Dendritic cell treated with granulocyte-macrophage colony-stimulating factor and Interleukin-4, amounts not matched to agents 40 ng/mL and 50 ng/mL, for 4 days (primary cell): ENCODE results near the gene CLN3.
"Not testable (repeated sequence)": the region's sequence is repeated elsewhere in the genome, so short reads cannot be mapped to it uniquely, and the experiment has no call there.

Experiments
- H3K27ac Mint-ChIP-seq: one replicate; pipeline ENCODE4 v1.8.0; 2022; ENCODE audit warnings: mild to moderate bottlenecking, mixed read lengths
- H3K27me3 Mint-ChIP-seq: one replicate; pipeline ENCODE4 v1.8.0; 2022; ENCODE audit warnings: mild to moderate bottlenecking, mixed read lengths
- H3K36me3 Mint-ChIP-seq: one replicate; pipeline ENCODE4 v1.8.0; 2022; ENCODE audit warnings: low read depth, mixed read lengths
- H3K4me1 Mint-ChIP-seq: one replicate; pipeline ENCODE4 v1.8.0; 2022; ENCODE audit warnings: low read depth, mixed read lengths
- H3K4me3 Mint-ChIP-seq: one replicate; pipeline ENCODE4 v1.8.0; 2022; ENCODE audit warnings: mild to moderate bottlenecking, moderate library complexity, mixed read lengths
- H3K9me3 Mint-ChIP-seq: one replicate; pipeline ENCODE4 v1.8.0; 2022; ENCODE audit warnings: mixed read lengths
- intact Hi-C: fragments of 100-400 bp; cut with micrococcal nuclease; formaldehyde crosslinking; loops from one replicate; pipeline ENCODE4 v1.15.0; 2022

CLN3 gene

GRCh38 chr16:28491970-28492474 is at the start of gene CLN3:
CLN3 (minus strand) TSS chr16:28492074; CDS start chr16:28491759, 315 bp downstream.
- peaks cover 65% of the 10 kb centered on the region for H3K4me1 Mint-ChIP-seq
- H3K9me3 Mint-ChIP-seq, result no peaks in the 10 kb centered on the region
- intact Hi-C loops, result loop anchor here (5.0 kb wide), 2 partner anchors 60 to 215 kb away; partner anchors contain the start of gene SGF29
- H3K4me3 Mint-ChIP-seq, result peak within 1 kb of the TSS; percentile 88
- H3K27ac Mint-ChIP-seq, result peak within 1 kb of the TSS; percentile 96
- H3K27me3 Mint-ChIP-seq, result no peaks in the 10 kb centered on the region
- H3K36me3 Mint-ChIP-seq, result peaks cover 70% of the 10 kb centered on the region

- no peaks in the 10 kb centered on the region for H3K36me3 Mint-ChIP-seq
- peaks cover 42% of the 10 kb centered on the region for H3K4me1 Mint-ChIP-seq
- no peaks in the 10 kb centered on the region for H3K9me3 Mint-ChIP-seq
- H3K27me3 Mint-ChIP-seq, result no peaks in the 10 kb centered on the region
- intact Hi-C loops, result no loop called here
- peak overlapping the region; percentile 51 for H3K27ac Mint-ChIP-seq
- H3K4me3 Mint-ChIP-seq, result no peak overlapping the region
Measured at GRCh38 chr16:28540346-28540745, 48.5 kb upstream of the CLN3 start.

- H3K27me3 Mint-ChIP-seq, result no peaks in the 10 kb centered on the region
- no peaks in the 10 kb centered on the region for H3K36me3 Mint-ChIP-seq
- H3K27ac Mint-ChIP-seq, result peak within 1 kb of the TSS; percentile 48
- H3K9me3 Mint-ChIP-seq, result no peaks in the 10 kb centered on the region
- intact Hi-C loops, result no loop called here
- peaks cover 56% of the 10 kb centered on the region for H3K4me1 Mint-ChIP-seq
- peak within 1 kb of the TSS; percentile 41 for H3K4me3 Mint-ChIP-seq
Measured at GRCh38 chr16:28538733-28539596, 47.1 kb upstream of the CLN3 start, which contains the start of gene NUPR1. NUPR1 (minus strand) TSS chr16:28538974; CDS start chr16:28538907, 67 bp downstream.

- Mint-ChIP-seq H3K27ac (peak overlapping the region; percentile 48), H3K4me1 (peaks cover 59% of the 10 kb centered on the region), H3K27me3 (no peaks in the 10 kb centered on the region)
Measured at GRCh38 chr16:28537964-28538732, 46.3 kb upstream of the CLN3 start.

DNA sequence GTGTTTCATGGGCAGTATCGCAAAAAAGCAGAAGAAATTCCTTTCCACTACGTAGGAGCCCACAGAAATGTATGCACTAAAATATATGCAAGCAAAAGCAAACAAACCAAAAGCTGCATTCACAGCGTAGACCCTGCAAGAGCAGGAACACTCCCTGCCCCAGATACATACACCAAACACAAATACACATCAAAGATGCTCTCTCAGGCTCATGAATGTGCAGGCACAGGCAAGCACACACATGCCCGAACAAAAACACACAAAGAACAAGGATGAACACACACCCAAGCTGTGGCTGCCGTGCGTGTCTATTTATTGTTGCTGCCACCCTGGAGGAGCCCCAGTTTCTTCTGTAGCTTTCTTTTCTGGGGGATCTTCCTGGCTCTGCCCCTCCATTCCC is 45.2 kb upstream of the CLN3 start:
- Mint-ChIP-seq H3K4me1 (peaks cover 61% of the 10 kb centered on the region), H3K9me3 (no peaks in the 10 kb centered on the region), H3K27ac (no peak overlapping the region), H3K4me3 (no peak overlapping the region), H3K36me3 (no peaks in the 10 kb centered on the region), H3K27me3 (no peaks in the 10 kb centered on the region)
- intact Hi-C loops, result no loop called here

More at GRCh38 chr16:28537964-28538732, 46.3 kb upstream of the CLN3 start:
- H3K4me3 Mint-ChIP-seq, result peak overlapping the region; percentile 41
- no peaks in the 10 kb centered on the region for H3K9me3 Mint-ChIP-seq
- intact Hi-C loops, result no loop called here
- no peaks in the 10 kb centered on the region for H3K36me3 Mint-ChIP-seq

GRCh38 chr16:28534542-28535373 is 42.9 kb upstream of the CLN3 start:
- Mint-ChIP-seq H3K4me3 (no peak overlapping the region), H3K27me3 (no peaks in the 10 kb centered on the region), H3K9me3 (no peaks in the 10 kb centered on the region), H3K36me3 (no peaks in the 10 kb centered on the region), H3K27ac (peak overlapping the region; percentile 85), H3K4me1 (peaks cover 61% of the 10 kb centered on the region)
- intact Hi-C loops, result no loop called here

- Mint-ChIP-seq H3K27ac (peak overlapping the region; percentile 85), H3K9me3 (no peaks in the 10 kb centered on the region), H3K4me3 (no peak overlapping the region), H3K27me3 (no peaks in the 10 kb centered on the region), H3K36me3 (no peaks in the 10 kb centered on the region), H3K4me1 (peaks cover 46% of the 10 kb centered on the region)
- intact Hi-C loops, result no loop called here
Measured at GRCh38 chr16:28532940-28533647, 41.2 kb upstream of the CLN3 start.

GRCh38 chr16:28531777-28532744 is 40.2 kb upstream of the CLN3 start:
- Mint-ChIP-seq H3K4me3 (no peak overlapping the region), H3K27ac (peak overlapping the region; percentile 85), H3K9me3 (no peaks in the 10 kb centered on the region), H3K4me1 (peaks cover 43% of the 10 kb centered on the region), H3K36me3 (no peaks in the 10 kb centered on the region), H3K27me3 (no peaks in the 10 kb centered on the region)
- intact Hi-C loops, result no loop called here

- Mint-ChIP-seq H3K9me3 (no peaks in the 10 kb centered on the region), H3K4me3 (no peak overlapping the region), H3K27me3 (no peaks in the 10 kb centered on the region), H3K4me1 (peaks cover 32% of the 10 kb centered on the region), H3K36me3 (no peaks in the 10 kb centered on the region), H3K27ac (peak overlapping the region; percentile 13)
- intact Hi-C loops, result no loop called here
Measured at GRCh38 chr16:28529124-28529523, 37.2 kb upstream of the CLN3 start.

DNA sequence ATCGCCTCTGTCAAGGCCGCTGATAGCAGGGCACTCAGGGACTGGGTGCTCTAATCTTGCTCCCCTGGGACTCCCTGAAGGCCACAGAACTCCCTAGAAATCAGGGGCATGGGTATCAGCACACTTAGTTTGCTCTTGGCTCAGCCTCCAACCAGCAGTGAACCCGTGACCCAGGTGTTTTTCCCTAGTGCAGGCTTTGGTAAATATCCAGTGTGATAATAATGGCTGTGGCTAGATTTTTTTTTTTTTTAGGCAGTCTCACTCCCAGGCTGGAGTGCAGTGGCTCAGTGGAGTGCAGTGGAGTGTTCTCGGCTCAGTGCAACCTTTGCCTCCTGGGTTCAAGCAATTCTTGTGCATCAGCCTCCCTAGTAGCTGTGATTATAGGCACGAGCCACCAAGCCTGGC is 36.6 kb upstream of the CLN3 start:
- Mint-ChIP-seq H3K36me3 (no peaks in the 10 kb centered on the region), H3K4me1 (peaks cover 31% of the 10 kb centered on the region), H3K27ac (no peak overlapping the region), H3K9me3 (no peaks in the 10 kb centered on the region), H3K4me3 (no peak overlapping the region), H3K27me3 (no peaks in the 10 kb centered on the region)
- intact Hi-C loops, result no loop called here

- no peak overlapping the region for H3K27ac Mint-ChIP-seq
- H3K4me1 Mint-ChIP-seq, result peaks cover 26% of the 10 kb centered on the region
- no peaks in the 10 kb centered on the region for H3K36me3 Mint-ChIP-seq
- no peak overlapping the region for H3K4me3 Mint-ChIP-seq
- intact Hi-C loops, result no loop called here
- H3K27me3 Mint-ChIP-seq, result no peaks in the 10 kb centered on the region
- H3K9me3 Mint-ChIP-seq, result no peaks in the 10 kb centered on the region
Measured at GRCh38 chr16:28527985-28528384, 36.1 kb upstream of the CLN3 start.

DNA sequence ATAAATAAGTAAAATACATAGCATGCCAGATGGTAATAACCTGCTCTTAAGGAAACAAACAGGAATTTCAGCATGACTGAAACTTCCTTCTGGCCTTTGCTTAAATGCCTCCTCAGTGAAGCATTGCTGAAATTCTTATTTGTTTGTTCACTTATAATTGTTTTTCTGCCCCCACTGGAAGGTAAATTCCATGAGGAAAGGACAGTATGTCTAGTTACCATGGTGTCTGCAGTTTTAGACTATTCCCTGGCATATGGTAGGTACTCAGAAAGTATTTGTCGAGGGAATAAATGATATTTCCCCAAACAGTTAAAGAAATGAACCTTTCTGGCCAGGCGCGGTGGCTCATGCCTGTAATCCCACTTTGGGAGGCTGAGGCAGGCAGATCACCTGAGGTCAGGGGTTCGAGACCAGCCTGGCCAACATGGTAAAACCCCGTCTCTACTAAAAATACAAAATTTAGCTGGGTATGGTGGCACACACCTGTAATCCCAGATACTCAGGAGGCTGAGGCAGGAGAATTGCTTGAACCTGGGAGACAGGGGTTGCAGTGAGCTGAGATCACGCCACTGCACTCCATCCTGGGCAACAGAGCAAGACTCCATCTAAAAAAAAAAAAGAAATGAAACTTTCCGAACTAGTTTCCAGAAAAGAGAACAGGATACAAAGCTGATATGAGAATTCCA is 35.4 kb upstream of the CLN3 start:
- H3K27ac Mint-ChIP-seq, H3K9me3 Mint-ChIP-seq, H3K4me3 Mint-ChIP-seq, H3K36me3 Mint-ChIP-seq, H3K27me3 Mint-ChIP-seq, intact Hi-C loops: not testable (repeated sequence)
- H3K4me1 Mint-ChIP-seq, result peaks cover 19% of the 10 kb centered on the region
